GM12864 (cell line): ENCODE measurements around the gene PLEKHN1.

ENCODE experiments used
- DNase-seq: peaks from one replicate; pipeline ENCODE4 v3.0.0-alpha.2; 2011; ENCODE audit warnings: low read depth
- H3K4me3 ChIP-seq: 2 replicates; pipeline ENCODE4 v1.5.1; 2011; ENCODE audit warnings: mild to moderate bottlenecking, low read depth, low read length, control low read depth
- TF ChIP-seq, protein P1 (sequence below): IDR thresholded peaks from 2 replicates; pipeline ENCODE4 v1.5.1; 2011; ENCODE audit warnings: low read depth, mild to moderate bottlenecking, moderate library complexity, low read length, control low read depth, inconsistent platforms; ENCODE audit errors: missing control alignments

Gene PLEKHN1

GRCh38 chr1:959731-960362 lies 6.4 kb upstream of the PLEKHN1 start:
- TF ChIP-seq, protein P1, sequence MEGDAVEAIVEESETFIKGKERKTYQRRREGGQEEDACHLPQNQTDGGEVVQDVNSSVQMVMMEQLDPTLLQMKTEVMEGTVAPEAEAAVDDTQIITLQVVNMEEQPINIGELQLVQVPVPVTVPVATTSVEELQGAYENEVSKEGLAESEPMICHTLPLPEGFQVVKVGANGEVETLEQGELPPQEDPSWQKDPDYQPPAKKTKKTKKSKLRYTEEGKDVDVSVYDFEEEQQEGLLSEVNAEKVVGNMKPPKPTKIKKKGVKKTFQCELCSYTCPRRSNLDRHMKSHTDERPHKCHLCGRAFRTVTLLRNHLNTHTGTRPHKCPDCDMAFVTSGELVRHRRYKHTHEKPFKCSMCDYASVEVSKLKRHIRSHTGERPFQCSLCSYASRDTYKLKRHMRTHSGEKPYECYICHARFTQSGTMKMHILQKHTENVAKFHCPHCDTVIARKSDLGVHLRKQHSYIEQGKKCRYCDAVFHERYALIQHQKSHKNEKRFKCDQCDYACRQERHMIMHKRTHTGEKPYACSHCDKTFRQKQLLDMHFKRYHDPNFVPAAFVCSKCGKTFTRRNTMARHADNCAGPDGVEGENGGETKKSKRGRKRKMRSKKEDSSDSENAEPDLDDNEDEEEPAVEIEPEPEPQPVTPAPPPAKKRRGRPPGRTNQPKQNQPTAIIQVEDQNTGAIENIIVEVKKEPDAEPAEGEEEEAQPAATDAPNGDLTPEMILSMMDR, result no peak
- peak overlapping the region; percentile 83 for H3K4me3 ChIP-seq
- DNase-seq, result no peak

- peak within 1 kb of the TSS; percentile 83 for H3K4me3 ChIP-seq
- TF ChIP-seq, protein P1, result no peak
- DNase-seq, result no peak
Measured at GRCh38 chr1:960363-961131, 5.7 kb upstream of the PLEKHN1 start, which contains the start of gene KLHL17. Gene KLHL17, plus strand, starts transcription at chr1:960584. Its CDS starts 110 bp downstream, at chr1:960694.

GRCh38 chr1:961132-961669 lies 5.1 kb upstream of the PLEKHN1 start:
- TF ChIP-seq, protein P1, result no peak
- no peak for DNase-seq
- peak overlapping the region; percentile 83 for H3K4me3 ChIP-seq

GRCh38 chr1:962381-963300 lies 3.6 kb upstream of the PLEKHN1 start:
- no peak overlapping the region for H3K4me3 ChIP-seq
- DNase-seq, result no peak
- TF ChIP-seq, protein P1, result no peak

DNA sequence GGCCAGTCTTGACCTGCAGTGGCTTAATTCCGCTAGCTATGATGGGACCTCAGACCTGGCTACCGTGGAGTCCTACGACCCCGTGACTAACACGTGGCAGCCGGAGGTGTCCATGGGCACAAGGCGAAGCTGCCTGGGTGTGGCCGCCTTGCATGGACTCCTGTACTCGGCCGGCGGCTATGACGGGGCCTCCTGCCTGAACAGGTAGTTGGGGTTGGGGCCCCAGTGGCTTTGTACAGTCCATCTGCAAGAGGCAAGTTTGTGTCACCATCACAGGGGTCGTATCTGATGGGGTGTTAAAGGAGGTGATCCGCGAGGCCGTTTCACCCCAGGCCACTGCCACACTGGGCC lies 3.0 kb upstream of the PLEKHN1 start:
- H3K4me3 ChIP-seq, result no peak overlapping the region
- DNase-seq, result no peak
- TF ChIP-seq, protein P1, result no peak

DNA sequence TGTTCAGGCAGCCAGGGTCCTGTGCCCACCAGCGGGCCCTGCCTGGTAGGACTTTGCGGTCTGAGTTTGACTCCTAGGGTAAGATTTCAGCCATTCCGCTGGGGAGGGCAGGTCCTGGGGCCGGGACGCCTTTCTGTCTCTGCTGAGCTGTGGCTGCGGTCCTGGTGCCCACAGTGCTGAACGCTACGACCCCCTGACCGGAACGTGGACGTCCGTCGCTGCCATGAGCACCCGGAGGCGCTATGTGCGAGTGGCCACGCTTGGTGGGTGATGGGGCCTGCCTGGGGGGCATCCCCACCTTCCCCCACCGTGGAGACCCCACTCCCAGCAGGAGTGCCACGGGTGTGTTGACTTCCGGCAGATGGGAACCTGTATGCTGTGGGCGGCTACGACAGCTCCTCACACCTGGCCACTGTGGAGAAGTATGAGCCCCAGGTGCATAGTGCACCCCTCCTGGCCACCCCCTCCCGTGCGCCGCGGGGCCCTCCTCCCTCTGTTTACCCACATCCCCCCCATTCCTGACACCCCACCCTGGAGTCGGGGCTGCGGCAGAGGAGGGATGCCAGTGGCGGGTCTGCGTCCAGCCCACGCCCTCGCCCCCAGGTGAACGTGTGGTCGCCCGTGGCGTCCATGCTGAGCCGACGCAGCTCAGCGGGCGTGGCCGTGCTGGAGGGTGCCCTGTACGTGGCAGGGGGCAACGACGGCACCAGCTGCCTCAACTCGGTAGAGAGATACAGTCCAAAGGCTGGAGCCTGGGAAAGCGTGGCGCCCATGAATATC lies 2.3 kb upstream of the PLEKHN1 start:
- no peak for DNase-seq
- H3K4me3 ChIP-seq, result no peak overlapping the region
- TF ChIP-seq, protein P1, result no peak
